ENCODE measurements around the gene HSD17B1.

The HSD17B1 gene

GRCh38 chr17:42565523-42566214 is 12.9 kb downstream of the HSD17B1 start:
- in situ Hi-C loops (cut with MboI; ENCODE audit: low sequenced_read_pairs) = no loop called here

- in situ Hi-C loops (cut with MboI; ENCODE audit: low sequenced_read_pairs) = no loop called here
Observed at GRCh38 chr17:42566215-42566882, 13.6 kb downstream of the HSD17B1 start.

GRCh38 chr17:42566883-42567573 is 14.3 kb downstream of the HSD17B1 start, which contains the start of gene MLX:
MLX (plus strand) TSS chr17:42567100; CDS start chr17:42567125, 25 bp downstream.
- in situ Hi-C loops (cut with MboI; ENCODE audit: low sequenced_read_pairs) = no loop called here

- in situ Hi-C loops (cut with MboI; ENCODE audit: low sequenced_read_pairs) = no loop called here
Observed at GRCh38 chr17:42568341-42569111, 15.8 kb downstream of the HSD17B1 start.

- in situ Hi-C loops (cut with MboI; ENCODE audit: low sequenced_read_pairs) = no loop called here
Observed at GRCh38 chr17:42571435-42572225, 18.9 kb downstream of the HSD17B1 start.

DNA sequence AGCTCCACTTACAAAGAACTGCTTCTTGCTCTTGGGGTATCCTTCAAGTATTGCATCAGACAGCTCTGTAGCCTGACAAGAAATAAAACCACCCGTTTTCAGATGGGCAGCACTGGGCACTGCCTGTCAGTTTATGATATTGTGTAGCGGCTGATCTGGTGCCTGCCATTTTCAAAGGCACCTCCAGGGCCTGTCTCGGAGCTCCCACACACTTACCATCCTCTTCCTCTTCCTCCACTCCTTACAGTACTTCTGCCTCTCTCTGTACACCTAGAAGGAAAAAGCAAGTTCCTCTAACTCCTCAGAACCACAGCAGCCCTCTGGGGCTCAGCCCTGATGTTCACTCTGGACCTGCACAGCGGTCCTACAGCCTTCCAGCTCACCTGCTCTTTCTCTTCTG is 20.4 kb downstream of the HSD17B1 start:
- in situ Hi-C loops (cut with MboI; ENCODE audit: low sequenced_read_pairs) = no loop called here

DNA sequence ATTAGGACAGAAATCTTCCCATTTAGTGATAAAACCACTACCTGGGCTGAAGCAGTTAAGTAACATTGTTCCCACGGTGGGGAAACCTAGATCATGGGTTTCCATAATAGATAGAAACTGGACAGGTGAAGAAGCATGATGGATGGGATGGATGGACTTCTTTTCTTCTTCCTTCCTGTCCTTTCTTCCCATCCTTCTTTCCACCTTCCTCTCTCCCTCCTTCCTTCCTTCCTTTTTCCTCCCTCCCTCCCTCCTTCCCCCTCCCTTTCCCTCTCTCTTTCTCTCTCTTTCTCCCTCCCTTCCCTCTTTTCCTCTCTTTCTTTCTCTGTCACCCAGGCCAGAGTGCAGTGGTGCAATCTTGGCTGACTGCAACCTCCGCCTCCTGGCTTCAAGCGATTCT is 21.7 kb downstream of the HSD17B1 start:
- in situ Hi-C loops (cut with MboI; ENCODE audit: low sequenced_read_pairs) = no loop called here

- in situ Hi-C loops (cut with MboI; ENCODE audit: low sequenced_read_pairs) = no loop called here
Observed at GRCh38 chr17:42577140-42577531, 24.4 kb downstream of the HSD17B1 start.

DNA sequence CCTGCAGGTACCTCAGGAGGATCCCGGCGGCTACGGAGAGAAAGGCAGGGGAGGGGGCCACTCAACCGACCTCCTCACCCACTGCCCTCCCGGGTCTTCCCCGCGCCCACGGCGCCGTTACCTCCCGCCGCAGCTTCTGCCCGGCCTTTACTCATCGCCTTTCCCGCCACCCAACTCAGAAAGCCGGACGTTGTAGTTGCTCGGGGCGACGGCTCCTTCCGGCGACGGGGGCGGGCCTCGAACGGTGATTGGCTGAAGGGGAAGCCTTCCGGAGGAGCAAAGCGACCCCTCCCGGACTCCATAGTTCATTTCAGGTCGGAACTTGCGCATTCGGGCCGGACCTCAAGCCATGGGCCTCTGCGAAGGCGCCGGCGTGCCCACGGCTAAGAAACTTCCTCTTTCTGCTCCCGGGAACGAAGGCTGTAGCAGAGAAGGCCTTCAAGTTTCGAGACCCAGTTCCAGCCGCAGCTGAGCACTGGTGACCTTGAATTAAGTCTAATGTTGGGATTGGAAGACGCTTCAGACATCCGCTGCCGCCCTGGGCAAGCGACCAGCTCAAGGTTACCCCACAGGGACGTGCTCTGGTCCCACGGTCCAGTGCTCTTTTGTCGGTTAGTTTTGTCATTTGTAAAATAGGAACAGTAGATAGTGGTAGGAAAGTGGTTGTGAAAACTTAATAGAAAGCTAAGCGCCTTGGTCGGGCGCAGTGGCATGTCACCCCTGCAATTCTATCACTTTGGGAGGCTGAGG is 25.0 kb downstream of the HSD17B1 start, which contains the start of gene PSMC3IP:
PSMC3IP (minus strand) TSS at position 198 of the 750 bp plus-strand sequence; CDS start at position 155, 43 bp downstream.
- in situ Hi-C loops (cut with MboI; ENCODE audit: low sequenced_read_pairs) = no loop called here

DNA sequence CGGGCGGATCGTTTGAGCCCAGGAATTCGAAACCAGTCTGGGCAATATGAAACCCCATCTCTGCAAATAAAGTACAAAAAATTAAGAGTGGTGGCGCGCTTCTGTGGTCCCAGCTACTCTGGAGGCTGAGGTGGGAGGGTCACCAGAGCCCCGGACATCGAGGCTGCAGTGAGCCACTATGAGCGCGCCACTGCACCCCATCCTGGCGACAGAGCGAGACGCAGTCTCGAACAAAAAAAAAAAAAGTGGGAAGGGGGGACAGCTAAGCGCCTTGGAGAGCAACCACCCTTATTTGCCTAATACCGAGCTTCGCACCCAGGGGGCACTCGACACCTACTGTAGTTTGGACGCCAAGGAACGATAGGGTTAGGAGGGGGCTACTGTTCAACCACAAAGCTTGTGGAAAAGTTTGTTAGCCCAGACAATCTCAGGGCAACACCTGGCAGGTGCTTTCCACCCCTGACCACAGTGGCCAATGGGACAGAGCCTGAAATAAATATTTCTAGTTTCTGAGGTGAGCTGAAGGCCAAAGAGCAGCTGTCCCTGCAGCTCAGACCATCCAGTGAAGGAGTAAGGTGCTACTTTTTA is 25.7 kb downstream of the HSD17B1 start:
- in situ Hi-C loops (cut with MboI; ENCODE audit: low sequenced_read_pairs) = no loop called here

DNA sequence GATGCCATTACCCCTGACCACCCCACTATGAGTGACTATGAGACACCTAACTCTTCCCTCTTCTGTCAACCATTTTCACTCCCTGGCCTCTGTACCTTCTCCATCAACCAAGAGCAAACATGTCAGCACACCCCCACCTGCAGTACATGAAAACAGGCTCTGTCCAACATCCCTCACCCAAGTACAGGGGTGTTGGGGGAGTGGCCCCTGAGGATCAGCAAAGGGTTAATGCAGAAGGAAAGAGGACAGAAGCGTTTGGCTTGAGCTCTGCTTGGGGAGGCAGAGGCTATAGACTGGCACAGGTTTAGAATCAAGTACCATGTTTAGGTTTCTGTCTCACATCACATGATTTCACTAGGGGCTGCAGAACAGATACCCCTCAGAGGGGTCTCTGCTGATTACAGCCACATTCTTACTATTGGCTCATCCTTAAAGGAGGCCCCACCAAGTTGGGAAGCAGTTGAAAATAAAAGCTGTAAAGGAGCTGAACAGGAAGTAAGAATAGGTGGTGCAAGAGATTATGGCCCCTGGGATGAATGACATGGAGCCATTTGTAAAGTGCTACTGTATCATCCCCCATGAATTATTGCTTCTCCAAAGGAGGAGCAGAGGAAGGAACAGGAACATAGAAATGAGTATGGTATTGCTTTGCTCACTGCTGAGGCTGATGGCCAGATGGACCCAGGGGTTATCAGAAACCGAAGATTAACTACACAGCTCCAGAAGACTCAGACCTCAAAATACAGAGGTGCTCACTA is 27.2 kb downstream of the HSD17B1 start:
- in situ Hi-C loops (cut with MboI; ENCODE audit: low sequenced_read_pairs) = loop anchor here (10.0 kb wide), 1 partner anchor 105 kb away; the partner anchor contains the start of genes CCR10 and CNTNAP1

DNA sequence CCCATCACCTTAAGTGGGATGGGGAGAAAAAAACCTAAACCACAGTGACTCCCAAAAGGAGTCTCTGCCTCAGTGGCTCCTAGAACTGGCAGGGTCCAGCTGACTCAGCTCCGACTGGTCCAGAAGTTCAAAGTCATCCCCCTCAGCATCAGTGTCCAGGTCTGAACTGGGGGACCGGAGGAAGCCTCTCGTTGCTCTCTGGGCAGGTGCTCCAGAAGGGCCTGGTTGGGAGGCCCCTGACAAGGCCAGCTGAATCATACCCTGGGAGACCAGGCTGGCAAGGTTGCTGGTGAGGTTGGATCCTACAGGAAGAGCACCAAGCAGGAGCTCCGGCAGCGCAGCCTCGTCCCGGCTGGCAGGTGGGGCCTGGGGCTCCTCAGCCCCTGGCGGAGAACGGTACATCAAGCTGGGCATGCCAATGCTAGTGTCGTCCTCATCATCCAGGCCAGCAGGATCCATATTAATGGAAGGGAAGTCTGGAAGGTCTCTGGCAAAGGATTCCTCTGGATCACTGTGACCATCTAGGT is 29.1 kb downstream of the HSD17B1 start:
- in situ Hi-C loops (cut with MboI; ENCODE audit: low sequenced_read_pairs) = loop anchor here (10.0 kb wide), 1 partner anchor 103 kb away; the partner anchor contains the start of genes CCR10 and CNTNAP1

GRCh38 chr17:42584880-42585279 is 32.2 kb downstream of the HSD17B1 start:
- in situ Hi-C loops (cut with MboI; ENCODE audit: low sequenced_read_pairs) = loop anchor here (10.0 kb wide), 1 partner anchor 100 kb away; the partner anchor contains the start of genes CCR10 and CNTNAP1

DNA sequence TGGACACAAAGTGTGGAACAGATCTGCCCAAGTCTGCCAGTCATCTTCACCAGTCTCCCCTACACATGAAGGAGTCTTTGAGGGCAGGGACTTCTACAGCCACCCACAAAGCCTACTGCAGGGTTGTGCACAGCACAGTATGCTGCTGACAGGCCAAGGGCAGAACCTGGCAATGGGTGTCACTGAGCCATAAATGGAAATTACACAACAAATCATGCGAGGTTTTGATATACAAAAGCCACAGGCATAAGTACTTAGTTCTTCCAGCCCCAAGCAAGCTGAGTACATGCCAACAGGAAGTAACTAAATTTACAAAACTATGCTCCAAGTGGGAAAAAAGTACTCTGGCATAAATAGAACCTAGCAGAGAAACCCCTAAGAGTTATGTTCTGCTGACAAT is 32.6 kb downstream of the HSD17B1 start:
- in situ Hi-C loops (cut with MboI; ENCODE audit: low sequenced_read_pairs) = loop anchor here (10.0 kb wide), 1 partner anchor 99 kb away; the partner anchor contains the start of genes CCR10 and CNTNAP1

- in situ Hi-C loops (cut with MboI; ENCODE audit: low sequenced_read_pairs) = loop anchor here (10.0 kb wide), 1 partner anchor 98 kb away; the partner anchor contains the start of genes CCR10 and CNTNAP1
Observed at GRCh38 chr17:42586514-42587230, 33.9 kb downstream of the HSD17B1 start.

- in situ Hi-C loops (cut with MboI; ENCODE audit: low sequenced_read_pairs) = no loop called here
Observed at GRCh38 chr17:42590886-42591285, 38.2 kb downstream of the HSD17B1 start.

DNA sequence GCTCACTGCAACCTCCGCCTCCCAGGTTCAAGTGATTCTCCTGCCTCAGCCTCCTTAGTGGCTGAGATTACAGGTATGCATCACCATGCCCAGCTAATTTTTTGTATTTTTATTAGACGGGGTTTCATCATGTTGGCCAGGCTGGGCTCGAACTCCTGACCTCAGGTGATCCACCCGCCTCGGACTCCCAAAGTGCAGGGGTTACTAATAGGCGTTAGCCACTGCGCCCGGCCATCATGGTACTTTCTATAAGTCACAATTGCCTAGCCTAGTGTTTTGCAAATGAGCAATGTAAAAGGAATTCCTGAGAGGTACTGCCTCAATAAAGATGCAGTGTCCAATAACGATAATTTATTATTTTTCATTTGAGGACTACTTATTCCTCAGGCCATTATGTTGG is 38.7 kb downstream of the HSD17B1 start:
- in situ Hi-C loops (cut with MboI; ENCODE audit: low sequenced_read_pairs) = no loop called here
